NCI-H345 treated with DMSO at 0.1 percent for 48 hours (cell line): Measurements from ENCODE around the gene KCNH2.
"Not testable (repeated sequence)": the region's sequence is repeated elsewhere in the genome, so short reads cannot be mapped to it uniquely, and the experiment has no call there.

Experiments
- DNase-seq: peaks from one replicate; lab custom pipeline; 2025; ENCODE audit not compliant: unreplicated experiment; lab: John Stamatoyannopoulos, UW

The KCNH2 gene

GRCh38 chr7:151012031-151012692 is 34.0 kb upstream of the KCNH2 start:
- DNase-seq, result no peak

GRCh38 chr7:151011616-151012015 is 33.5 kb upstream of the KCNH2 start:
- not testable (repeated sequence) for DNase-seq

- DNase-seq, result no peak
Measured at GRCh38 chr7:151011097-151011409, 32.9 kb upstream of the KCNH2 start.

- no peak for DNase-seq
Measured at GRCh38 chr7:151010307-151011096, 32.4 kb upstream of the KCNH2 start.

- no peak for DNase-seq
Measured at GRCh38 chr7:151010037-151010306, 31.9 kb upstream of the KCNH2 start.

GRCh38 chr7:151009327-151010036 is 31.4 kb upstream of the KCNH2 start:
- DNase-seq, result no peak

- no peak for DNase-seq
Measured at GRCh38 chr7:151008511-151009323, 30.6 kb upstream of the KCNH2 start.

- DNase-seq, result no peak
Measured at GRCh38 chr7:151008143-151008510, 30.0 kb upstream of the KCNH2 start.

GRCh38 chr7:151007469-151007898 is 29.4 kb upstream of the KCNH2 start:
- DNase-seq, result no peak

GRCh38 chr7:151006590-151007300 is 28.6 kb upstream of the KCNH2 start:
- no peak for DNase-seq

- no peak for DNase-seq
Measured at GRCh38 chr7:151005566-151005965, 27.4 kb upstream of the KCNH2 start.

GRCh38 chr7:151003572-151003971 is 25.5 kb upstream of the KCNH2 start:
- DNase-seq, result peak; percentile 59

- DNase-seq, result no peak
Measured at GRCh38 chr7:151001546-151001945, 23.4 kb upstream of the KCNH2 start.

- no peak for DNase-seq
Measured at GRCh38 chr7:151000897-151001495, 22.9 kb upstream of the KCNH2 start.

- no peak for DNase-seq
Measured at GRCh38 chr7:150999497-151000230, 21.5 kb upstream of the KCNH2 start.

GRCh38 chr7:150999001-150999400 is 20.9 kb upstream of the KCNH2 start:
- DNase-seq, result no peak

- DNase-seq, result no peak
Measured at GRCh38 chr7:150998341-150998740, 20.2 kb upstream of the KCNH2 start.

GRCh38 chr7:150997817-150998216 is 19.7 kb upstream of the KCNH2 start:
- no peak for DNase-seq

GRCh38 chr7:150997075-150997511 is 19.0 kb upstream of the KCNH2 start:
- DNase-seq, result no peak
